Neuron (in vitro differentiated cells): Measurements from ENCODE around the gene HDAC2.
"Not testable (repeated sequence)": the region's sequence is repeated elsewhere in the genome, so short reads cannot be mapped to it uniquely, and the experiment has no call there.

ENCODE experiments used
- H2AFZ ChIP-seq: one replicate; pipeline ENCODE4 v1.6.1; 2013; ENCODE audit warnings: low read depth, mild to moderate bottlenecking, inconsistent platforms, low read length, moderate library complexity
- H3K27me3 ChIP-seq: one replicate; pipeline ENCODE4 v1.6.1; 2013; ENCODE audit warnings: low read length; ENCODE audit not compliant: insufficient read depth
- H3K36me3 ChIP-seq: one replicate; pipeline ENCODE4 v1.6.1; 2013; ENCODE audit warnings: low read length; ENCODE audit not compliant: insufficient read depth
- H3K4me1 ChIP-seq: one replicate; pipeline ENCODE4 v1.6.1; 2013; ENCODE audit warnings: low read length; ENCODE audit not compliant: insufficient read depth
- H3K4me3 ChIP-seq: 2 replicates; pipeline ENCODE4 v1.5.1; 2013; ENCODE audit warnings: mild to moderate bottlenecking, low read length, moderate library complexity
- H3K9me3 ChIP-seq: one replicate; pipeline ENCODE4 v1.6.1; 2013; ENCODE audit warnings: low read length

HDAC2 gene

DNA sequence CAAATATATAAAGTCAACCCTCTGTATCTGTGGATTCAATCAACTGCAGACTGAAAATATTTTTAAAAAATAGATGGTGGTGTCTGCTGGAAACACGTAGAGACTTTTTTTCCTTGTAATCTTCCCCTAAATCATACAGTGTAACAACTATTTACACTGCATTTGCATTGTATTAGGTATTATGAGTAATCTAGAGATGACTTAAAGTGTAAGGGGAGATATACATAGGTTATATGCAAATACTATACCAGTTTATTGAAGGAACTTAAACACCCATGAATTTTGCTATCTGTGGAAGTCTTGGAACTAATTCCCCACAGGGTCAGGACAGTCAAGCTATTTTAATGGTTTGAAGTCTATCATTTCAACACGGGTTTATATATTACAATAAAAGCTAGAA lies 10.2 kb downstream of the HDAC2 start:
- no peaks in the 10 kb centered on the region for H3K4me1 ChIP-seq
- no peaks in the 10 kb centered on the region for H3K9me3 ChIP-seq
- no peak overlapping the region for H3K4me3 ChIP-seq
- H3K36me3 ChIP-seq = peaks cover 45% of the 10 kb centered on the region
- no peak overlapping the region for H2AFZ ChIP-seq
- no peaks in the 10 kb centered on the region for H3K27me3 ChIP-seq

DNA sequence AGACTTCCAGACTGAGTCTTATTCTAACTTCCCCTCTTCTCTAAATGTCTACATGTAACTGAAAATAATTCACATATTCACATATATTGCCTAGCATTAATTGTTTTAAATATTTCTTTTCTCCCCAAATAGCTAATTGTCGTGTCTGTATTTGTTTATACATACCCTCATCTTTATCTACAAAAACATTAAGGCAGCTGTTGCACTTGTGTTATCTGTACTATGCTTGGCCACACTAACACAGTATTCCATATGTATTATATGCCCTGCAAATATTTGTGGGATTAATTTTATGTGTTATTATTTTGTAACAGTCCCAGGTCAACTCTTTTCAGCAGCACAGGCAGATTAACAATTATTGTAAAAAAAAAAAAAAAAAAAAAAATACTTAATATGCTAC lies 11.7 kb downstream of the HDAC2 start:
- no peak overlapping the region for H2AFZ ChIP-seq
- no peaks in the 10 kb centered on the region for H3K9me3 ChIP-seq
- peaks cover 58% of the 10 kb centered on the region for H3K36me3 ChIP-seq
- no peak overlapping the region for H3K4me3 ChIP-seq
- no peaks in the 10 kb centered on the region for H3K4me1 ChIP-seq
- no peaks in the 10 kb centered on the region for H3K27me3 ChIP-seq

DNA sequence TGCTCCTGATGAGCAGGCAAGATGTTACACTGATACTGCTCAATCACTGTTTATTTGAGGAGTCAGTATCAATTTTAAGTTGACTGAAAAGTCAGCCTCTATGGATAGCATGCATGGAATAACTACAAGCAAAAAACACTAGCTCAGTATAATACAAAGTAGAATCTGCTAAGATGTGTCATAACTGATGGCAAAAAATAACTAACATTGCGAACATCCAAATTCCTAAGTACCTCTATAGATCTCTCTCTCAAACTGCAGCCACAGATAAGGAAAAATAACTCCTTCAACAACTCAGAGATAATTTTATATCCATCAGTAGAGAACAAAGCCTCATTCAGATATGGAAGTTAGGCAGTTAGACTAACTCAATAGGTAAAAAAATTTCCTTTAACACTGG lies 16.3 kb downstream of the HDAC2 start:
- H3K9me3 ChIP-seq = no peaks in the 10 kb centered on the region
- H3K27me3 ChIP-seq = no peaks in the 10 kb centered on the region
- no peaks in the 10 kb centered on the region for H3K4me1 ChIP-seq
- peaks cover 90% of the 10 kb centered on the region for H3K36me3 ChIP-seq
- H2AFZ ChIP-seq = no peak overlapping the region
- no peak overlapping the region for H3K4me3 ChIP-seq

DNA sequence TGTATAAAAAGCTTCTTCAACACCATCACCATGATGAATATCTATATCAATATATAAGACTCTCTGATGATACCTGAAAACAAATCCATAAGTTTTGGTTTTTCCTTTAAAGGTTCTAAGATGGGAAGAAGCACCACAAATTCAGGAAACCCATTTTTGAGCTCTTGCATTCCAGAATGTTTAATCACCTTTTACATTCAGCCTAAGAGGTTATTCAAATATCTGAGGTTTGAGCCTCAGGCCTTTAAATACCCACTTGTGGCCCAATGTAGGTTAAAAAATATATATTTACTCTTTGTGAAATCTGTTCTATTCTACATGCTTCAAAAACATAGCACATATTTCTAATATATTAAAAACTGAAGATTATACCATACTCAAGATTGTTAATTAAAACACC lies 17.6 kb downstream of the HDAC2 start:
- Histone ChIP-seq H2AFZ (no peak overlapping the region), H3K9me3 (no peaks in the 10 kb centered on the region), H3K27me3 (no peaks in the 10 kb centered on the region), H3K4me3 (no peak overlapping the region), H3K4me1 (no peaks in the 10 kb centered on the region), H3K36me3 (peaks cover 88% of the 10 kb centered on the region)

DNA sequence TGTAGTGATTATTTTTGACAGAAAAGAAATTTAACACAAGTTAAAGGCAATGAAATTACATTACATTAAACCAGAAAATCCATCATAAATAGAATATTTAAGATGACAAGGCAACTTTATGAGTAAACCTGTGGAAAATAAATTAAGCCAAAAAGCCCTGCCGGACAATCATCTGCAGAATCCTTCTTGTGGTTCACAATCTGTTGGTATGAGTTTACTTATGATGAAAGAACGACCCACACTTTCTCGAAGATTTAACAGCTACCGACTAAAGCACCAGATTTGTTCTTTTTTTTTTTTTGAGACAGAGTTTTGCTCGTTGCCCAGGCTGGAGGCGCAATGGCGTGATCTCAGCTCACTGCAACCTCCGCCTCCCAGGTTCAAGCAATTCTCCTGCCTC lies 21.4 kb downstream of the HDAC2 start:
- Histone ChIP-seq H3K27me3 (no peaks in the 10 kb centered on the region), H3K36me3 (peaks cover 90% of the 10 kb centered on the region), H3K4me3 (no peak overlapping the region), H2AFZ (no peak overlapping the region), H3K9me3 (no peaks in the 10 kb centered on the region), H3K4me1 (no peaks in the 10 kb centered on the region)

DNA sequence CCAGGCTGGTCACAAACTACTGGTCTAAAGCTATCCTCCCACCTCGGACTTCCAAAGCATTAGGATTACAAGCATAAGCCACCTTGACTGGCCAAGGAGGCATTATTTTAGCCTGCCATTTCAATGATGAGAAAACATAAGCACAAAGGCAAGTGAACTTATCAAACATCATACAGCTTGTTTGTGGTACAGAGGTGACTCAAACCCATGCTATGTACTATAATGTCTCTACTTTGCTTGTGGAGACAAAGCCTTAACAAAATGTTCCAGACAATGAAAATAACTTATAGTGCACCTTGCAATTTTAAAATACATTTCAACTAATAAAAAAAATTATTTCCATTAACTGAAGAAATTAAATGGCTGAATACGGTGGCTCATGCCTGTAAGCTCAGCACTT lies 26.2 kb downstream of the HDAC2 start:
- no peak overlapping the region for H2AFZ ChIP-seq
- peaks cover 96% of the 10 kb centered on the region for H3K36me3 ChIP-seq
- H3K4me1 ChIP-seq = no peaks in the 10 kb centered on the region
- no peak overlapping the region for H3K4me3 ChIP-seq
- no peaks in the 10 kb centered on the region for H3K9me3 ChIP-seq
- H3K27me3 ChIP-seq = no peaks in the 10 kb centered on the region

- Histone ChIP-seq H3K4me1 (no peaks in the 10 kb centered on the region), H2AFZ (no peak overlapping the region), H3K9me3 (no peaks in the 10 kb centered on the region), H3K27me3 (no peaks in the 10 kb centered on the region), H3K36me3 (peaks cover 67% of the 10 kb centered on the region), H3K4me3 (no peak overlapping the region)
These were observed 31.1 kb downstream of the HDAC2 start for GRCh38 chr6:113939825-113940224.

DNA sequence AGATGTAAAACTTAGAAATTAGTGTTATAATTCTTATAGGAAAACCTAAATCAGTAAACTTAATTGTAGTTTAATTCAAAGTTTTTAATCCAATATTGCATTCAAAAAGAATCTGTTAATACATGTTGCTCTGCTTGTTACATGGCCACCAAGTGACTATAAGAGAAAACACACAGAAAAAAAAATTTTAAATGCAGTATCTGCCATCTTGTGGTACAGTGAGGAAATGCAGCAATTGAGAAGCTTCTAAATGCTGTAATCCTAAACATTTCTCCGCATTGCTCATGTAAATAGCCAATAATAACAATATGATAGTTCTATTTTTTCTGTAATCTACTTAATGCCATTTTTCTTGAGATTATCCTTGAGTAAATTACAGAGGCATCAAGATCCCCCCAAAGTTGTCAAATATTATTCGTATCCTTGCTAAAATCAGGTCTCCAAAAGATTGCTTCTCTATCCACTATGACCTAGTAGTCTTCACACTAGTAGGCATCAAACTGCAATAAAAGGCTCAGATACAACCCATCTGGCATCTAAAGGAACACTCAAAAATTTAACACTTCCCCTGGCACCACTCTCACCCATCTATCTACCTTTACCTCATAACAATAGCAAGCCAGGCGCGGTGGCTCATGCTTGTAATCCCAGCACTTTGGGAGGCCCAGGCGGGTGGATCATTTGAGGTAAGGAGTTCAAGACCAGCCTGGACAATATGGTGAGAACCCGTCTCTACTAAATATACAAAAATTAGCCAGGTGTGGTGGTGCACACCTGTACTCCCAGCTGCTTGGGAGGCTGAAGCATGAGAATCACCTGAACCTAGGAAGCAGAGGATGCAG lies 34.6 kb downstream of the HDAC2 start:
- no peak overlapping the region for H3K4me3 ChIP-seq
- H3K9me3 ChIP-seq = no peaks in the 10 kb centered on the region
- H3K36me3 ChIP-seq = peaks cover 35% of the 10 kb centered on the region
- no peaks in the 10 kb centered on the region for H3K27me3 ChIP-seq
- no peak overlapping the region for H2AFZ ChIP-seq
- H3K4me1 ChIP-seq = no peaks in the 10 kb centered on the region

GRCh38 chr6:113934101-113934500 lies 36.8 kb downstream of the HDAC2 start:
- no peaks in the 10 kb centered on the region for H3K27me3 ChIP-seq
- H3K36me3 ChIP-seq = peaks cover 12% of the 10 kb centered on the region
- H3K4me1 ChIP-seq = no peaks in the 10 kb centered on the region
- no peak overlapping the region for H2AFZ ChIP-seq
- peaks cover 7% of the 10 kb centered on the region for H3K9me3 ChIP-seq
- H3K4me3 ChIP-seq = no peak overlapping the region

- H2AFZ ChIP-seq, H3K36me3 ChIP-seq, H3K4me1 ChIP-seq, H3K9me3 ChIP-seq, H3K4me3 ChIP-seq, H3K27me3 ChIP-seq: not testable (repeated sequence)
These were observed 39.0 kb downstream of the HDAC2 start for GRCh38 chr6:113931907-113932306.

DNA sequence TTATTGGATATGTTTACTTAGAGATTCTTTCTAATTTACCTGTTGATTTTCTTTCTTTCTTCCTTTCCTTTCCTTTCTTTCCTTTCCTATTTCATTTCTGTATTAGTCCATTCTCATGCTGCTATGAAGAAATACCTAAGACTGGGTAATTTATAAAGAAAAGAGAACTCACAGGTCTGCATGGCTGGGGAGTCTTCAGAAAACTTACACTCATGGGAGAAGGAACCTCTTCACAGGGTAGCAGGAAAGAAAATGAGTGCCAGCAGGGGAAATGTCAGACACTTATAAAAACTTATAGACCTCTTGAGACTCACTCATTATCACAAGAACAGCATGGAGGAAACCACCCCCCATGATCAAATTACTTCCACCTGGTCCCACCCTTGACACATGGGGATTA lies 40.8 kb downstream of the HDAC2 start:
- no peaks in the 10 kb centered on the region for H3K4me1 ChIP-seq
- no peak overlapping the region for H2AFZ ChIP-seq
- no peak overlapping the region for H3K4me3 ChIP-seq
- peaks cover 7% of the 10 kb centered on the region for H3K9me3 ChIP-seq
- peaks cover 2% of the 10 kb centered on the region for H3K36me3 ChIP-seq
- no peaks in the 10 kb centered on the region for H3K27me3 ChIP-seq

DNA sequence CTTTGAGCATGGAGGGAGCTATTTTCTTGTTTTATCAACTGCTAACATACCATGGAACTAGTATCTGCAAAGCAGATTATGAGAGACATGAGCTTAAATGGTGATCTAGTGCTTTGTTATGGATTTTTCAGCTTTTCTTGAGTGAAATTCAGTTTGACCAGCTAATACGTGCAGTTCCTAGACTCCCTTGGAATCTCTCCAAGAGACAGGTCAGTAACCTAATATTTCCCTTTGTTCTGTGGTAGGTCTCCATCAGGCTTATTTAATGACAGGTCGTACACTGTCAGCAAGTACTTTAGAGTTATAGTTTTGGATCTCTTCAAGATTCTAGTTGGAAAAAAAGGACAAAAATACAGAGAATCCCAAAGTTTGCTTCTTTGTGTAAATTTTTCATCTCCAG lies 43.9 kb downstream of the HDAC2 start:
- Histone ChIP-seq H3K9me3 (peaks cover 7% of the 10 kb centered on the region), H3K27me3 (no peaks in the 10 kb centered on the region), H2AFZ (no peak overlapping the region), H3K4me3 (no peak overlapping the region), H3K36me3 (no peaks in the 10 kb centered on the region), H3K4me1 (no peaks in the 10 kb centered on the region)

DNA sequence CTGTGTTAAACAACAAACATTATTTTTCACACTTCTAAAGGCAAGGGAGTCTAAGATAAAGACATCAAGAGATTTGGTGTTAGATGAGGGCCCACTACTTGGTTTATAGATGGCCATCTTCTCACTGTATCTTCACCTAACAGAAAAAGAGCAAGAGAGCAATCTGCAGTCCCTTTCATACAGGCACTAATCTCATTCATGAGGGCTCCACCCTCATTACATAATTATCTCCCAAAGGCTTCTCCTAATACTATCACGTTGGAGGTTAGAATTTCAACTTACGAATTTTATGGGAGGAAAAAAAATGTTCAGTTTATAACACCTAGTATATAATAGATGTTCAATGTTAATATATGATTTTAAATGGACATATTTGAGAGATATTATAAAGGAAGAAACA lies 45.6 kb downstream of the HDAC2 start:
- Histone ChIP-seq H2AFZ (no peak overlapping the region), H3K36me3 (no peaks in the 10 kb centered on the region), H3K9me3 (peaks cover 2% of the 10 kb centered on the region), H3K4me1 (no peaks in the 10 kb centered on the region), H3K27me3 (no peaks in the 10 kb centered on the region), H3K4me3 (no peak overlapping the region)

- Histone ChIP-seq H3K9me3 (peaks cover 1% of the 10 kb centered on the region), H3K4me1 (no peaks in the 10 kb centered on the region), H2AFZ (no peak overlapping the region), H3K4me3 (no peak overlapping the region), H3K36me3 (no peaks in the 10 kb centered on the region), H3K27me3 (no peaks in the 10 kb centered on the region)
These were observed 46.6 kb downstream of the HDAC2 start for GRCh38 chr6:113924312-113924723.
